HG03064 (cell line): ENCODE data around the gene LDLRAD4.
"Not testable (repeated sequence)": the region's sequence is repeated elsewhere in the genome, so short reads cannot be mapped to it uniquely, and the experiment has no call there.

ENCODE experiments used
- ATAC-seq: cut with Tn5 transposase; IDR thresholded peaks from one replicate; pipeline ENCODE4 v1.9.1; 2021; ENCODE audit warnings: low read depth; ENCODE audit not compliant: unreplicated experiment

Gene LDLRAD4

DNA sequence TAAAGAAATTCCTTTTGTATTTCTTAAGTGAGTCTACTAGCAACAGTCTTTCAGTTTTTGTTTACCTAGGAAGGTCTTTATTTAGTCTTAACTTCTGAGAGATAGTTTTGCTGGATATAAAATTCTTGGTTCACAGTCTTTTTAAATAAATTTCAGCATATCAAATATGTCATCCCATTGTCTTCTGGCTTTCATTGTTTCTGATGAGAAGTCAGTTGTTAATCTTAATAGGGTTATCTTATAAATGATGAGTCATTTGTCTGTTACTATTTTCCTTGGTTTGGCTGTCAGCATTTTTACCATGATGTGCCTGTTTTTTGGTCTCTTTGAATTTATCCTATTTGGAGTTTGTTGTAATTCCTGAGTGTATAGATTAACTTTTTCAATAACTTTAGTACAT is 378.5 kb downstream of the LDLRAD4 start:
- no peak for ATAC-seq

DNA sequence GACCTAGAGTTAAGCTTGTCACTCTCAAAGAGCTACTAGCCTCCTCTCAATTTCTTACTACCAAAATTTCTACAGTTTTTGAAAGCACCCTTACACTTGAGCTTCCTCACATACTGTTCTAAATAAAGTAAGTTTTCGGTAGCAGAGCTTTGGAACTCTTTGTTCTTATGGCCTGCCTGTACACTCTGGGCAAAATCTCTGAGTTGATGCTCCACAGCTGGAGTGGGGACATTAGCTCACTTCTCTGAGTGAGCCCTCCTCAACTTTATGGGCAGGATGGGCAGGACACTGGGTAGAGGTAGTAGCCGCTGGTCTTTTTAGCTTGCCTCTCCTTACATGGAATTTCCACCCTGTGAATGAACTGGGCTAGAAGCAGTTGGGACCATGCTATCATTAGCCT is 380.0 kb downstream of the LDLRAD4 start:
- no peak for ATAC-seq

- ATAC-seq, result no peak
These were observed 380.5 kb downstream of the LDLRAD4 start for GRCh38 chr18:13599031-13599430.

GRCh38 chr18:13603304-13604019 is 384.9 kb downstream of the LDLRAD4 start:
- ATAC-seq, result no peak

DNA sequence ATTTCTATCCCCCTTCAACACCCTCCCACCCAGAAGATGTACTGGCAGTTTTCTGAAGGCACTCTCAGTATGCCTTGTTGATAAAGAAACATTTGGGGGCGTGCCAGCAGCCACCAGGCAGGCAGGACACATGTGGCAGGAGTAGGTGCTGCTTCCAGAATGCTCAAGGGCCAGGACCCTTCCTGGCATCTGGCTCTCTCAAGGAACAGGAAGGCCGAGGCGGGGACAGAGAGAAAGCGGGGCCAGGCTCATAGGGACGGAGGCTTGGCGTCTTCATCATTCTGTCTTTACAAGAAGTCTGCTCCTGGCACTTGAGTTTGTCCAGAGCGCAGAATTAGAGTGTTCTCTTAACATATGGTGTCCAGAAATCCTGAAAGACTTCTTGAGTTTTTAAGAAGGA is 386.2 kb downstream of the LDLRAD4 start:
- ATAC-seq, result no peak

GRCh38 chr18:13605477-13605876 is 386.9 kb downstream of the LDLRAD4 start:
- ATAC-seq, result no peak

- ATAC-seq, result no peak
These were observed 387.3 kb downstream of the LDLRAD4 start for GRCh38 chr18:13605901-13606300.

- ATAC-seq, result no peak
These were observed 388.2 kb downstream of the LDLRAD4 start for GRCh38 chr18:13606604-13607254.

DNA sequence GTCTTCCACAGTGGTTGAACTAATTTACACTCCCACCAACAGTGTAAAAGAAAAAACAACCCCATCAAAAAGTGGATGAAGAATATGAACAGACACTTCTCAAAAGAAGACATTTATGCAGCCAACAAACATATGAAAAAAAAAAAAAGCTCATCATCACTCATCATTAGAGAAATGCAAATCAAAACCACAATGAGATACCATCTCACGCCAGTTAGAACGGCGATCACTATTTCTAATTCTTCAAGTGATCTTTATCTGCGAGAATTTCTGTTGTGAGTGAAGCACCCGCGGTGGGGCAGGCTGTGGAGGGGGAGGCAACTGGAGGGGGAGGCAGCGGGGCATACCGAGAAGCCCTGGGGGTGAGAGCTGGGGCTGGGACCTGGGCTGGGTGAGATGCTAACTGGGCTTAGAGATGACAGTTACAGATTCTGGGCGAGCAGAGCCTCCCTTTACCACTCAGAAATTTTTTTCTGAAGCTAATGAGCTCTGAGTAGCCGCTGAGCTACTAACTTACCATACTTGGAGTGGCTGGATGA is 389.5 kb downstream of the LDLRAD4 start:
- ATAC-seq, result not testable (repeated sequence)

- ATAC-seq, result no peak
These were observed 390.4 kb downstream of the LDLRAD4 start for GRCh38 chr18:13608791-13609532.

DNA sequence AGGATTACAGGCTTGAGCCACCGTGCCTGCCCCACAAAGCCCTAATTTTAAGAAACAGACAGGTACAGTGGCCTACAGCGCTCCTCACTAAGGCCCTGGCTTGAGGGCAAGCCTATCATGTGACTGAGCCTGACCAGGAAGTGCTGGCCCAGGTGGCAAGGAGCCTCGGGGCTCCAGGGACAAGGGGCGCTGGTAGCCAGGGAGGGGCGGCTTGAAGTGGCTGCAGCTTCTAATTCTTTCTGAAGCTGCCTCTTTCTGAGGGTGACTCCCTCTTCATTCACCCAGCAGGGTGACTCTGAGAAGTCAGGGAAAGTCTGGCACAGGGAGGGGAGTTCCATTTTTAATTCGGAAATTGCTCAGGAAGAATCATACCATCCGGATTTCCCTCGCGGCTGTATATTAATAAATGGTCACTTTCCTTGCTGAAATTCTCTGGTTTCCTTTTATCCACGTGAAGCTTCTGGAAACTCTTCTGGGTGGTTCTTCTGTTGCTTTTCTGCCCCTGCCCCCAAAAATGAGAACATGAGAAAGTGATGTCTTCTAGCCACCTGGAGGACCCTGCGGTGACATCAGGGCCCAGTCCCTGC is 392.1 kb downstream of the LDLRAD4 start:
- ATAC-seq, result no peak

- no peak for ATAC-seq
These were observed 392.6 kb downstream of the LDLRAD4 start for GRCh38 chr18:13611142-13611600.

DNA sequence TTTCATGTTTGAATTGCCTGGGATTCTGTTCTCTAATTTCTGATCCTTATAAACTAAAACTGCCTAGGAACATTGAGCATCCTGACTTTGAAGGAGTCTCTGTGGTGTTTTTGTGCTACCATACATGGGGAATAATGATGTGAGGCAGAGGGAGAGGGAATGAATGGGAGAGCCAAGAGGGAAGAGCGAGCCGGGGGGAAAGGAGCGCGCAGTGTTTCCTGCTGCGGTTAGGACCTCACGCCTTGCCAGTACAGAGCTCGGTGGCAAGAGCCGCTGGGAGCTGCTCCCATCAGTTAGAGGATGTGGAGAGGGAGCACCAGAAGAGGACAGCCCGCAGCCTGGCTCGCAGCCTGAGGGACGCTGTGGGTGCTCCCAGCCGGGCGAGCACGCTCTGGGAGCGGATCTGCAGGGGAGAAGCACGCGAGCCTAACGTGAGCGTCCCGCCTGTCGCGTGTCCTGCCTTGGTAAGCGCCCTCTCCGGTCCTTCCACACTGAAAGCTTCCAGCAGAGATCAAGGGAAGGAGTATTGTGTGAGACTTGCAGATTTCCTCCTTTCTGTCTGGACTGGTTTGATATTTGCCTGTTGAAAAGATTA is 393.1 kb downstream of the LDLRAD4 start:
- peak; percentile 3 for ATAC-seq

- ATAC-seq, result peak; percentile 54
These were observed 393.8 kb downstream of the LDLRAD4 start for GRCh38 chr18:13612196-13612997.

- no peak for ATAC-seq
These were observed 394.5 kb downstream of the LDLRAD4 start for GRCh38 chr18:13613099-13613498.

DNA sequence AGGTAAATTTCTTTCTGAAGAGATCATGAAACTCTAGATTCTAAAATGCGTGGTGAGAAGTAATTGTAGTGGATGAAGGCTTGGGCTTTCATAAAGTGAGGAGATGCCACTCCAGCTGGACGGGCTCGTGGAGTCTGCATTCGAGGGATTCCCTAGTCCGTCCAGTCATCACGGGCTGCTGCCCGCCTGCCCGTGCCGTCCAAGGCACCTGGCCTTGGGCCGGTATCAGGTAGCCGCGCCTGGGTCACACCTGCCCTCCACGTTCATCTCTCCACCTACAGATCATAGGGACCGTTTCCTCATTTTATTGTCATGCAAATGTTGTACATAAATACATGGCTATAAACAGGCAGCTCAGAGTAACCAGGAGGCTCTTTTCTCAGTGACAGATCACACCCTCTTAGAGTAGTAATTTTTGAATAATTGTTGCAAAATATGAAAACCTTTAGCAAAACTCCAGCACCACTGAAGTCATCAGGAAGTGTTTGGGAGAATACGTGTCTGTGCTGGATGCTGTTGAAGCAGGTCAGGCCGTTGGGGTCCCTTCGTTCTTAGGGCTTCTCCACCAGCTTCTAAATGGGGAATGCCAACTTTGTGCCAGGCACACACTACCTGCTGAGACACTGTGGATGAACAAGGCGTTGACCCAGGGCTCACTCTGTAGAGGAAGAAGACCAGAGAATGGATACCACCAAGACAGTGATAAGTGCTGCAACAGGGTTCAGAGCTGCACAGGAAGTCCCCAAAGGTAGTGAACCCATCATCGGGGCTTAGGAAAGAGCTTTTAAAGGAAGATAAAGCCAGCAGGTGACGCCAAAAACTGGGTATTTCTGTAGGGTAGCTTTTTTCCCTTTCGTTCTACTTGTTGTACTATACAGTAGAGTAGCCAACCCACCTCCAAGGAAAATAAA is 395.3 kb downstream of the LDLRAD4 start:
- no peak for ATAC-seq

DNA sequence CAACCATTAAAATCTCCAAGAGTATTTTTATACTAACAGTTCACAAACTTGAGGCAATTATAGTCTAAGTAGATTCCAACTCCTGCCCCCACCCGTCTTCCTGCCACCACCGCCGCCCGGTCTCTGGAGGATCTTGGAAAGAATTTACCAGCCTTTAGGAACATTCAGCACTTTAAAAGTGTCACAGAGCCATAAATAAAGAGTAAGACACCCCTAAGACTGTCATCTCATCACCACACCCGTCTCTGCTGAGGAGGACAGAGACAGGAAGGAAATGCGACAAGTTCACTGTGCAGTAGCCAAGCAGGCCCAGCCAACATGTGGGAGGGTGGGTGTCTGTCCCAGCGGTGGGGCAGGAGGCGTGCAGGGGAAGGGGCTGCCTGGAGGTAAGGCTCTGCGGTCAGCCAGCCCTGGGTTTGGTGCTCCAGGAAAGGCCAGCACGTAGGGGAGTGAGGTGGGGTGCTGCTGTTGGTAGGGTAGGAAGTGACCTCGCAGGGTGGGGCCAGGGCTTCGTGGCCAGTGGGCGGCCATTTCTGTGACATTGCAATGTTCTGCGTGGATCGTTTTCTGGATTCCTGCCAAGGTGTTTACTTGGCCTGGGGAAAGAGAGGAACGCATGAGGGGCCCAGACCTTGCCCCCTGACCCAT is 396.2 kb downstream of the LDLRAD4 start:
- no peak for ATAC-seq

- ATAC-seq, result no peak
These were observed 396.9 kb downstream of the LDLRAD4 start for GRCh38 chr18:13615432-13615861.
